ENCODE measurements around the gene FAM107B. TPM values are rescaled to one million over a fixed set of nuclear protein-coding genes. Genes with fewer than 3 reads are reported as not detected.

FAM107B gene
- total and polyA plus RNA-seq, 10 of the 15 experiments (the other 5 are each of a cell fraction or from before 2014, with no cell fraction given): 22.9 to 162 (median 86.6) TPM

GRCh38 chr10:14601872-14602725 lies 172.6 kb downstream of the FAM107B start (continued):
- TF ChIP-seq ATF2 (IDR thresholded peaks at IDR 0.05; ENCODE audit: low read length) (peak; percentile 85), TARDBP (IDR thresholded peaks at IDR 0.05; ENCODE audit: borderline replicate concordance) (no peak), ZNF207 (IDR thresholded peaks at IDR 0.05; ENCODE audit: borderline replicate concordance) (no peak), SREBF2 (IDR thresholded peaks at IDR 0.05; ENCODE audit: low read length) (no peak), CBX3 (IDR thresholded peaks at IDR 0.05; ENCODE audit: borderline replicate concordance, low read depth) (no peak), NRF1 (conservative IDR thresholded peaks at IDR 0.05; ENCODE audit: low read depth, low read length) (no peak), SUPT20H (IDR thresholded peaks at IDR 0.05; ENCODE audit: borderline replicate concordance, control insufficient read depth, low read depth, low read length) (no peak), MAX (IDR thresholded peaks at IDR 0.05; ENCODE audit: low read depth, low read length) (peak; percentile 52; the same call in 1 of the 2 replicates), NFIC (IDR thresholded peaks at IDR 0.05; ENCODE audit: low read depth, low read length) (peak; percentile 70), DPF2 (IDR thresholded peaks at IDR 0.05) (0 out of 2 replicates have a peak, but pooled peaks have one; percentile 62), SP1 (IDR thresholded peaks at IDR 0.05; ENCODE audit: low read depth, low read length) (no peak), RCOR1 (conservative IDR thresholded peaks at IDR 0.05; ENCODE audit: low read depth, low read length) (no peak), TCF12 (IDR thresholded peaks at IDR 0.05; ENCODE audit: low read depth, low read length) (peak; percentile 11; the same call in 1 of the 2 replicates), CHD1 (IDR thresholded peaks at IDR 0.05; ENCODE audit: low read depth, low read length) (peak; percentile 91; the same call in 1 of the 2 replicates), GABPA (IDR thresholded peaks at IDR 0.05; ENCODE audit: low read depth) (peak; percentile 69)
- TF ChIP-seq, protein P1, sequence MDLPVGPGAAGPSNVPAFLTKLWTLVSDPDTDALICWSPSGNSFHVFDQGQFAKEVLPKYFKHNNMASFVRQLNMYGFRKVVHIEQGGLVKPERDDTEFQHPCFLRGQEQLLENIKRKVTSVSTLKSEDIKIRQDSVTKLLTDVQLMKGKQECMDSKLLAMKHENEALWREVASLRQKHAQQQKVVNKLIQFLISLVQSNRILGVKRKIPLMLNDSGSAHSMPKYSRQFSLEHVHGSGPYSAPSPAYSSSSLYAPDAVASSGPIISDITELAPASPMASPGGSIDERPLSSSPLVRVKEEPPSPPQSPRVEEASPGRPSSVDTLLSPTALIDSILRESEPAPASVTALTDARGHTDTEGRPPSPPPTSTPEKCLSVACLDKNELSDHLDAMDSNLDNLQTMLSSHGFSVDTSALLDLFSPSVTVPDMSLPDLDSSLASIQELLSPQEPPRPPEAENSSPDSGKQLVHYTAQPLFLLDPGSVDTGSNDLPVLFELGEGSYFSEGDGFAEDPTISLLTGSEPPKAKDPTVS (IDR thresholded peaks at IDR 0.05; ENCODE audit: low read depth, low read length): no peak
- TF ChIP-seq, protein P2, sequence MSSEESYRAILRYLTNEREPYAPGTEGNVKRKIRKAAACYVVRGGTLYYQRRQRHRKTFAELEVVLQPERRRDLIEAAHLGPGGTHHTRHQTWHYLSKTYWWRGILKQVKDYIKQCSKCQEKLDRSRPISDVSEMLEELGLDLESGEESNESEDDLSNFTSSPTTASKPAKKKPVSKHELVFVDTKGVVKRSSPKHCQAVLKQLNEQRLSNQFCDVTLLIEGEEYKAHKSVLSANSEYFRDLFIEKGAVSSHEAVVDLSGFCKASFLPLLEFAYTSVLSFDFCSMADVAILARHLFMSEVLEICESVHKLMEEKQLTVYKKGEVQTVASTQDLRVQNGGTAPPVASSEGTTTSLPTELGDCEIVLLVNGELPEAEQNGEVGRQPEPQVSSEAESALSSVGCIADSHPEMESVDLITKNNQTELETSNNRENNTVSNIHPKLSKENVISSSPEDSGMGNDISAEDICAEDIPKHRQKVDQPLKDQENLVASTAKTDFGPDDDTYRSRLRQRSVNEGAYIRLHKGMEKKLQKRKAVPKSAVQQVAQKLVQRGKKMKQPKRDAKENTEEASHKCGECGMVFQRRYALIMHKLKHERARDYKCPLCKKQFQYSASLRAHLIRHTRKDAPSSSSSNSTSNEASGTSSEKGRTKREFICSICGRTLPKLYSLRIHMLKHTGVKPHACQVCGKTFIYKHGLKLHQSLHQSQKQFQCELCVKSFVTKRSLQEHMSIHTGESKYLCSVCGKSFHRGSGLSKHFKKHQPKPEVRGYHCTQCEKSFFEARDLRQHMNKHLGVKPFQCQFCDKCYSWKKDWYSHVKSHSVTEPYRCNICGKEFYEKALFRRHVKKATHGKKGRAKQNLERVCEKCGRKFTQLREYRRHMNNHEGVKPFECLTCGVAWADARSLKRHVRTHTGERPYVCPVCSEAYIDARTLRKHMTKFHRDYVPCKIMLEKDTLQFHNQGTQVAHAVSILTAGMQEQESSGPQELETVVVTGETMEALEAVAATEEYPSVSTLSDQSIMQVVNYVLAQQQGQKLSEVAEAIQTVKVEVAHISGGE (CRISPR knock-in tag; IDR thresholded peaks at IDR 0.05): peak; percentile 47
- TF ChIP-seq, protein P3, sequence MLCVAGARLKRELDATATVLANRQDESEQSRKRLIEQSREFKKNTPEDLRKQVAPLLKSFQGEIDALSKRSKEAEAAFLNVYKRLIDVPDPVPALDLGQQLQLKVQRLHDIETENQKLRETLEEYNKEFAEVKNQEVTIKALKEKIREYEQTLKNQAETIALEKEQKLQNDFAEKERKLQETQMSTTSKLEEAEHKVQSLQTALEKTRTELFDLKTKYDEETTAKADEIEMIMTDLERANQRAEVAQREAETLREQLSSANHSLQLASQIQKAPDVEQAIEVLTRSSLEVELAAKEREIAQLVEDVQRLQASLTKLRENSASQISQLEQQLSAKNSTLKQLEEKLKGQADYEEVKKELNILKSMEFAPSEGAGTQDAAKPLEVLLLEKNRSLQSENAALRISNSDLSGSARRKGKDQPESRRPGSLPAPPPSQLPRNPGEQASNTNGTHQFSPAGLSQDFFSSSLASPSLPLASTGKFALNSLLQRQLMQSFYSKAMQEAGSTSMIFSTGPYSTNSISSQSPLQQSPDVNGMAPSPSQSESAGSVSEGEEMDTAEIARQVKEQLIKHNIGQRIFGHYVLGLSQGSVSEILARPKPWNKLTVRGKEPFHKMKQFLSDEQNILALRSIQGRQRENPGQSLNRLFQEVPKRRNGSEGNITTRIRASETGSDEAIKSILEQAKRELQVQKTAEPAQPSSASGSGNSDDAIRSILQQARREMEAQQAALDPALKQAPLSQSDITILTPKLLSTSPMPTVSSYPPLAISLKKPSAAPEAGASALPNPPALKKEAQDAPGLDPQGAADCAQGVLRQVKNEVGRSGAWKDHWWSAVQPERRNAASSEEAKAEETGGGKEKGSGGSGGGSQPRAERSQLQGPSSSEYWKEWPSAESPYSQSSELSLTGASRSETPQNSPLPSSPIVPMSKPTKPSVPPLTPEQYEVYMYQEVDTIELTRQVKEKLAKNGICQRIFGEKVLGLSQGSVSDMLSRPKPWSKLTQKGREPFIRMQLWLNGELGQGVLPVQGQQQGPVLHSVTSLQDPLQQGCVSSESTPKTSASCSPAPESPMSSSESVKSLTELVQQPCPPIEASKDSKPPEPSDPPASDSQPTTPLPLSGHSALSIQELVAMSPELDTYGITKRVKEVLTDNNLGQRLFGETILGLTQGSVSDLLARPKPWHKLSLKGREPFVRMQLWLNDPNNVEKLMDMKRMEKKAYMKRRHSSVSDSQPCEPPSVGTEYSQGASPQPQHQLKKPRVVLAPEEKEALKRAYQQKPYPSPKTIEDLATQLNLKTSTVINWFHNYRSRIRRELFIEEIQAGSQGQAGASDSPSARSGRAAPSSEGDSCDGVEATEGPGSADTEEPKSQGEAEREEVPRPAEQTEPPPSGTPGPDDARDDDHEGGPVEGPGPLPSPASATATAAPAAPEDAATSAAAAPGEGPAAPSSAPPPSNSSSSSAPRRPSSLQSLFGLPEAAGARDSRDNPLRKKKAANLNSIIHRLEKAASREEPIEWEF (IDR thresholded peaks at IDR 0.05; ENCODE audit: insufficient replicate concordance, low read depth, low read length): no peak

Measured in GM12878 (cell line).